Renal cortex interstitium (tissue), 11 donors: ENCODE results near the gene GRB2. TPM values are rescaled to one million over a fixed set of nuclear protein-coding genes. Genes with fewer than 3 reads are reported as not detected.
A peak's percentile ranks its signal among the peaks of the same experiment; 100 is the strongest.
"Not testable (repeated sequence)": the region's sequence is repeated elsewhere in the genome, so short reads cannot be mapped to it uniquely, and the experiment has no call there.

Experiments used
- DNase-seq, 11 donors: peaks; one replicate each; pipeline ENCODE4 v3.0.0-alpha.2; 2013; ENCODE audit warnings: low read depth in 9 of 11, low spot score in 4 of 11; ENCODE audit errors: extremely low read depth in 1 of 11
- polyA plus RNA-seq, 3 donors: library from polyadenylated mRNA; unstranded; fragments of 120-200 nt; gene quantifications; one replicate each; pipeline ENCODE4 v1.2.1, GENCODE V29; 2013; ENCODE audit not compliant: insufficient read length in 3 of 3

Gene GRB2
- polyA plus RNA-seq, 3 donors = 94.8 to 103 (median 102) TPM

DNA sequence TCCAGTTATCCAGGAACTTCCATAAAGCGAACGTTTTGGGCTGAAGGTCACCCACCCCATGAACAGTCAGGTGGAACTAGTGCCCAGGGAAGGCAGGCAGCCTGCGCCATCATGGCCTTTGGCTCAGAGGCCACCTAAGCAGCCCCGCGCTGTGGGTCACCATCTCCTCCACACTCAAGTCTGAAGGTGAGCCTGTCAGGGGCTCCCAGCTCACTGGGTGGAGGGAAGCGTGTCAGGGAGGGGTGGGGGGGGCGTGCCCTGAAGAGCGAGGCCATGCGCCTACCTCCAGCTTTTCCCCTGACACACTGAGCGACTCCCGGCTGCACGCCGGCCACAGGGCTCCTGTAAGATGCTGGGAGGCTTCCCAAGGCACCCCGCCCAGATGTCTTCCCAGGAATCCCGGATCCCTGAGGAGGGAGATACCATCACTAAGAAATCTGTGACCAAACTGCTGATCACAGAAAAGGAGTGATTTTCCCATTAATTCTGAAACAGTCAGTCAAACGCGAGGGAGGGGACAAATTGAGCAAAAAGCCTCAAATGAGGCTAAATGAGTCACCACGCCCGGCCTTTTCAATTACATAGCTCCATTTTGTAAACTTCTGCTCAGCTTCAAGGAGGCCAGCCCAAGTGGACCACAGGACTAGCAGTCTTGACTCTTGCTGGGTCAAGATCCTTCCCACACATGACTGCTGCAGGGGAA lies 89.8 kb downstream of the GRB2 start:
- DNase-seq = no peak

DNA sequence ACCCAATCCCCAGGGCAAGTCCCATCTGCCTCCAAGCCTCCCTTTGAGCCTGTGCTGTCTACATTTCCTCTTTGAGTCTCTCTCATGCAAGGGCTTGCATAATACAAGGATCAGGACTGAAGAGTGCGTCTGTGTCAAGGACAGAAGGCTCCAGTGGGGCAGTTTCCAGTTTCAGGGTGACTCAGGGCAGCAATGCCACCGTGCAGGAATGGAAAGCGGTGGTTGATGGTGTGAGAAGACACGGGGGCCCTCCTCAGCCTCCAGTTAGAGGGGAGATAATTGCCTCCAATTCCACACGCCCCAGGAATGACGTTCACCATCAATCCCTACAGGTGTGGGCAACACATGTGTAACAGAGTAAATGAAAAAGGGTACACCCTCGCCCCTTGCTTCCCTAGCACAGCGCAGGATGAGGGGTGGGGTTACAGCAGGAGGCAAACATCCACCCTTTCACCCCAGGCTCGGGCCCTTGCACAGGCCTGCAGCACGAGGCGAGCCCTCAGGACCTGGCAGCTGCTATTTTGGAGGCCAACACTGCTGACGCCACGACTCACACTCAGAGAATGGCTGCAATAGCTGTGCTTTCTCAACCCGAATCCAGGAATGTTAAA lies 91.4 kb downstream of the GRB2 start:
- DNase-seq = no peak

DNA sequence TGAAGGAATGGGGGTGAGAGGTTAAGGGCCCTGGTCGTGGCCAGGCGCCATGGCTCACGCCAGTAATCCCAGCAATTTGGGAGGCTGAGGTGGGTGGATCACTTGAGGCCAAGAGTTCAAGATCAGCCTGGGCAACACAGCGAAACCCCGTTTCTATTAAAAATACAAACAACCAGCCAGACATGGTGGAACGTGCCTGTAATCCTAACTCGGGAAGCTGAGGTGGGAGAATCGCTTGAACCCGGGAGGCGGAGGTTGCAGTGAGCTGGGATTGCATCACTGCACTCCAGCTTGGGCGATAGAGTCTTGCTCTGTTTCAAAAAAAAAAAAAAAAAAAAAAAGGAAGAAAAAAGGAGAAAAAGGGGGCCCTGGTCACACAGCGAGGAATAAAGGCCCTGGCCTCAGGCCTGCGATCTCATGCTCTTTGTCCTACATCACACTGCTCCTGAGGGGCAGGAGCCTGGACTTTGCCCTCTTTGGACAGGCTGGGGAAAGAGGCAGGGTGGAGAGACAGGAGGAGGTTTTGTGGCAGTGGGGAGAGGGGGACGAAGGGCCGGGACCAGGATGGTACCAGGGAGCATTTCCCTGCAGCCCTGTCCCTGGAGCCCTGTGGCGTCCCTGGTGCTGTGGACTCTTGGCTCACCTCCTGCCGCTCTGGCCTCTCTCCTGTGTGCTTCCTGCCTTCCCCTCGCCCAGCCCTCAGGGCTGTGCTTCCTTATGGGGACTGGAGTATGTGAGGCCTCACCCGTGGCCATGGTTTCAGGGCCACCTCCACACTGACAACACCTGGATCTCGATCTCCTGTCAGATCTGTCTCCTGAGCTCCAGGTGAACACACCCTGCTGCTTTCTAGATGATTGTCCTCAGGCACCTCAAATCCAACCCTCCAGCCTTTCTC lies 96.5 kb downstream of the GRB2 start:
- no peak for DNase-seq

DNA sequence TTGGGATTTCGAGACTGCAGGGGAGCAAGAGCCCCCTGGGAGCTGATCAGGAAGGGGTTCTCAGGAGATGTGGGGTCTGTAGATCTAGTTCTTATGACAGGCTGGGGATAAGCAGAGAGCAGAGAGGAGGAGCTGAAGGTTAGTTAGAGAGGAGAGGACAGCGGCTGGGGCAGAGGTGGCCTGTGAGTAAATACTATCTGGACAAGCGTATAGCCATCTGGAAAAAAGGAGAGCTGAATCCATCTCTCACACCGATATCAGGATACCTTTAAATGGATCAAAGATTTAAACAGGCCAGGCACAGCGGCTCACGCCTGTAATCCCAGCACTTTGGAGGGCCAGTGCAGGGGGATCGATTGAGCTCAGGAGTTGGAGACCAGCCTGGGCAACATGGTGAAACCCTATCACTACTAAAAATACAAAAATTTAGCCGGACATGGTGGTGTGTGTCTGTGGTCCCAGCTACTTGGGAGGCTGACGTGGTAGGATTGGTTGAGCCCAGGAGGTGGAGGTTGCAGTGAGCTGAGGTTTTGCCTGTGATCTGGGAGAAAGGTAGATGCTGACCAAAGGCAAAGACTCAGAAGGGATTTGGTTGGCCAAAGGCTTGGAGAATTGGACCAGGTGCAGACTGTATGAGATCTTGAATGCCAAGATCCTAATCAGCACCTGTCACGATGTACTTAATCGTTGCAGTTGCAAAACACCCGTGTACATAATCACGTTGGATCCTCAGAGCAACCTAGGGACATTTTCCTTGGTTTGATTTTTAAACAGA lies 97.3 kb downstream of the GRB2 start:
- no peak for DNase-seq

DNA sequence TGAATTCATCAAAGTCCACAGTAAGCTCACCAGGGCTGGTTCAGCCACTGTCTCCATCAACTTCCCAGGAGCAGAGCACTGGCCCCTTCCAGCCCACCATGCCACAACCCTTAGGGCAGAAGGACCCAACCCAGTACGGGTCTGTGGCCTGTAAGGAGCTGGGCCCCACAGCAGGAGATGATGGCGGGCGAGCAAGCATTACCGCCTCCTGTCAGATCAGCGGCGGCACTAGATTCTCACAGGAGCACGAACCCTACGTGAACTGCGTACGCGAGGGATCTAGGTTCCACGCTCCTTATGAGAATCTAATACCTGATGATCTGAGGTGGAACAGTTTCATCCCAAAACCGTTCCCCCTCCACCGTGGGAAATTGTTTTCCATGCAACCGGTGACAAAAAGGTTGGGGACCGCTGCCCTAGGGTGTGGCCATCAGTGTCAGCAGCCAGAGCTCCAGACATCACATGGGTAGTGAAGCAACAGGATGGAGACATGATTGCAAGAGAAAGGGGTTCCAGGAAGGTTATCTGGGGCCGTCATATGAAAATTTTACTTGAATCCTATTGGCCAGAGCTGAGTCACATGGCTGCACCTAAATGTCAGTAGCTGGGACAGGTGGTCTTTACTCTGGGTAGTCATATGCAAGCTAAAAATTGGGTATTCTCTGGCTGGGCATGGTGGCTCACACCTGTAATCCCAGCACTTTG lies 103.8 kb downstream of the GRB2 start:
- no peak for DNase-seq

DNA sequence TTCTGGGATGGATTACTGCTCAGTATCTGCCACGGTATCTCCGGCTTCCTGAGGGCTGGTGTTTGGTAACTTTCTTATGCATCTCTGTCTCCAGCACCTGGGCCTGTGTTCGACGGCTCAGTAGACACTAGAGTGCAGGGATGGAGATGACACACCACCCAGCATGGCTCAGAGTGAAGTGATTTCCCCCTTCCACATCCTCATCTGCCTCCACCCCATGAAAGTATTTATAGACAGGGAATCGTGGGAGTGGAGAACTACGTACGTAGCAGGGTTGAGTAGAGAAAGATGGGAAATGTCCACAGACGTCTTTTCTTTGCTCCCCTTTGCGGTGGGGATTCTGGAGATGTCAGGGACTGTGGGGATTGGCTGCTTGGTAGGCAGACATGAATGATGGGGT lies 104.4 kb downstream of the GRB2 start:
- no peak for DNase-seq

DNA sequence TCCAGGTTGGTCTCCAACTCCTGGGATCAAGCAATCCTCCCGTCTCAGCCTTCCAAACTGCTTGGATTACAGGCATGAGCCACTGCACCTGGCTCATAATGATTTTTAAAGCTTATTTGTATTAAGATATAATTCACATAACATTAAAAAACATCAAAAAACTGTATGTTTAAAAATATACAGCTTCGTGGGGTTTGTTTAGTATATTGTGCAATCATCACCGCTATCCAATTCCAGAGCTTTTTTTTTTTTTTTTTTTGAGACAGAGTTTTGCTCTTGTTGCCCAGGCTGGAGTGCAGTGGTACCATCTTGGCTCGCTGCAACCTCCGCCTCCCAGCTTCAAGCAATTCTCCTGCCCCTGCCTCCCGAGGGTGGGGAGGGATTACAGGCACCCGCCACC lies 105.2 kb downstream of the GRB2 start:
- no peak for DNase-seq

DNA sequence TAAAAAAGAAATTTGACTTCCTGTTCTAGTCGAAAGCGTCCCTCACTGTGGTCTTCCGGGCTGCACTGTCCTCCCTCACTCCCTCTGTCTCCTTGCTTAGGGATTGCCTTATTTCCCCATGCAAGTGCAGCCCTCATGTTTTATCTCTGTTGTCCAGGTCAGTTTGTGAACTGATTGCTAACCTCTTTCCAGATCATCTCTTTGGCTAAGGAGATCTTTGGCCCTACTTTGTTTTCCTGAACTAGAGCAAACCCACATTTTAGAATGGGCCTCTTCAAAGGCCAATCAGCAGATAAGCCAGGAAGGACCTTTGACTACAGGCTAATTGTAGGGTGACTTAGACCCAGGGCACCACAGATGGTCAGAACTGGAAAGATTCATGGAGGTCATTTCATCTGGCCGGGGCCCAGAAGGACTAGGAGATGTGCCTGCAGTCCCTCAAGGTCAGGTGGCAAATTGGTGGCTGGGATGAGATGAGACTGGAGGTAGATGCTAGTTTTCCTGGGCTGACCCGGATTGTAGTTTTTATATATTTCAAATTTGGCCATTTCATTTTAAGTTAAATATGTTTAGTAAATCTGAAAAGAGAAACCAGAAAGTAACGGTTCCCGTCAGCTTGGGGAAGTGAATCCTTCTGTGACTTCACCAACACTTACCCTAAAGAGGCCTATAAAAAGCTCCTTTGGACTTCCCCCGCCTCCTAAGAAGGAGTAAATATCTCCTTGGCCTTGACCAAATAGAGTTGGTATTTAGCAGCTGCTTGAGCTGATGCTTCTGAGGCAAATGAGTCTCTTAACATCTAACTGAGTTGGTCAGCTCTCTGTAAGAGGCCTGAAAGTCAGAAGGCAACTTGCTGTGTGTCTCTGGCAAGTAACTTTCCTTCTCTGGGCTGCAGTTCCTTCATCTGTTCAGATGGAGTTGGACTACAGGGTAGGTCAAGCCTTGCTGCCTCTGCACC lies 110.0 kb downstream of the GRB2 start:
- DNase-seq = no peak

DNA sequence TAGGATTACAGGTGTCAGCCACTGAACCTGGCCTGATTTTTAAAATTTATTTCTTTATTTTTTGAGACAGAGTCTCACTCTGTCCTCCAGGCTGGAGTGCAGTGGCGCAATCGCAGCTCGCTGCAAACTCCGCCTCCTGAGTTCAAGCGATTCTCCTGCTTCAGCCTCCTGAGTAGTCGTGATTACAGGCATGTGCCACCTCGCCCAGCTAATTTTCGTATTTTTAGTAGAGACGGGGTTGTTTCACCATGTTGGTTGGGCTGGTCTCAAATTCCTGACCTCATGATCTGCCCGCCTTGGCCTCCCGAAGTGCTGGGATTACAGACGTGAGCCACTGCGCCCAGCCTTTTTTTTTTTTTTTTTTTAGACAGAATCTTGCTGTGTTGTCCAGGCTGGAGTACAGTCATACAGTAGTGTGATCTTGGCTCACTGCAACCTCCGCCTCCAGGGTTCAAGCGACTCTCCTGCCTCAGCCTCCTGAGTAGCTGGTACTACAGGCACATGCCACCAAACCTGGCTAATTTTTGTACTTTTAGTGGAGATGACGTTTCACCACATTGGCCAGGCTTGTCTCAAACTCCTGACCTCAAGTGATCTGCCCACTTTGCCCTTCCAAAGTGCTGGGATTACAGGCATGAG lies 112.5 kb downstream of the GRB2 start:
- not testable (repeated sequence) for DNase-seq

DNA sequence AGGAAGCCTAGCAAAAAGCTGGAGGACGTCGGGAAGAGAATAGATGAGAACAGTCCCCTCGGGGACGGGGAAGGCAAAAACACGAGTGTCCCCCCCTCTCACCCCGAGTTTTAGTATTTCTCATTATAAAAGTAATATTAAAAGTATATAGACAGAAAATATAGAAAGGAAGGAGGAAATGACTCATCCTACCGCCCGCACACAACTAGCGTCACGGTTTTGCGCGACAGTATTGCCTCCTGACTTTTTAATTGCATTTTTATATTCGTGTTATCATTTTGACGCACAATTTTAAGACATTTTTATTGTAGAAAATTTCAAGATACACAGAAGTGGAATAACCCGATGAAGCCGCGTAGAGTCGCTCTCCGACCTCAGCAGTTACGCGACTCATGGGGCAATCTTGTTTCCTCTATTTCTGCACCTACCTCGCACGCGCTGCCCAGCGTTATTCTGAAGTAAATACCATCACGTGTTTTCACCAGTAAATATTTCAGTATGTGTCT lies 115.6 kb downstream of the GRB2 start:
- DNase-seq = peak in 8 of 11 donors; percentile 19 to 37 (median 25)

DNA sequence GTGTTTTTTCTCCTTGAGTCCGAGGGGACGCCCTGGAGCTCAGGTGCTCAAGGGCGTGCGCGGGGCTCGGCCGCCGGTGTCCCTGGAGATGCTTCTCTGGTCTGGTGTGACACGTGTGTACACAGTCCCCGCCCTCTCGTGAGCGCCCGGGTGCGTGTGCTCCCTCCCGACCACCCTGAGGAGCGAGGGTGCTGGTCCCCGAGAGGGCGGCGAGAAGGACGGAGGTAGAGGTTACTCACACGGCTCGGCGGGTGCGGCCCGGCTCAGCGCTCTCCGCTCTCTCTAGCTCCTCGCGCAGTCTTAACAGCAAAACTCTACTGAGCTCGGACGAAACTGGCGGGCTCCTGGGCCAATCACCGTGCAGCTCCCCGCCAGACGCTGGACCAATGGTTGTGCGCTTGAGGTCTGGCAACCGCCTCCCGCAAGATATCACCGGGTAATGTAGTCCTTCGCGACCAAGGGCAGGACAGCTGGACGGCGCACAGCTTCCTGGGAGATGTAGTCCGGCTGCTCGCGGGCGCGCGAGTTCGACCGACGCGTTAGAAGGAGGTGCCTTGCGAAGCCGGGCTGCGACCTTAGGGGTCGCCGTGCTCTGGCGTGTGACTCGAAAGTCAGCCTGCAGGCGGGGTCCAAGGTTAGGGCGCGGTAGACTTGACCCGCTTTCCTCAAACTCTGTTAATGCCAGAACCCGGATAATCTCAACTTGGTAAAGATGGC lies 116.2 kb downstream of the GRB2 start, which contains the start of gene SLC25A19:
Gene SLC25A19, minus strand, starts transcription at position 319 of the 717 bp plus-strand sequence. CDS start 2,669 bp downstream, outside the sequence.
- DNase-seq = peak; percentile 90 to 98 (median 95)

DNA sequence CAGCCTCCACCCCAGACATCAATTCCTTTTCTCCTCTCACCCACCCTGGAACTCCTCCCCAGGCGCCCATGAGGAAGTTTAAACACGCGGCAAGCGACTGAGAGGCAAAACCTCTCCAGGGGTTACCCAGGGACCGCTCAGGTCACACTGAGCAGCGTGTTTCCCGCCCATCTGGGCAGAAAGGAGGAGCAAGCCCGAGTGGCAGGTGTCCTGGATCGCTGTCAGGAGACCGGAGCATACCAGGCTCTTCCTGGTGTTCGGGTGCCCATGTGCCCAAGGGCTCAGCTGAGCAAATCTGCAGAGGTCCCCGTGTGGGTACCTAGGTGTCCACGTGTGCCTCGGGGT lies 116.7 kb downstream of the GRB2 start:
- DNase-seq = no peak

DNA sequence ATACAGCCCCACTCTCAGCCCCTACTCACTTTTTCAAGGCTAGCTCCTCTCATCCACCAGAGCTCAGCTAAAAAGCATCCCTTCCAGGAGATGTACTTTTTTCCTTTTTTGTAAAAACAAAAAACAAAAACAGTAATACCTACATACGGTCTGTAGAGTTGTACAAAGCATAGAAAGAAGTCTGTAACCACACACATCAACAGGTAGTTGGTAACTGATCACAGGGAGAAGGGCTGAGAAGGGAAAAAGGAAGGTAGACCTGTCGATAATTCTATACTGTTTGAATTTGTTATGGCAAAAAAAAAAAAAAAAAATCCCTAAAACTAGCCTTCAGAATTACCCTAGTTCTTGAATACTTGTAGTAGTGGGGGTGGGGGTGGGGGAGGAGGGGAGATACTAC lies 117.1 kb downstream of the GRB2 start:
- DNase-seq = no peak

DNA sequence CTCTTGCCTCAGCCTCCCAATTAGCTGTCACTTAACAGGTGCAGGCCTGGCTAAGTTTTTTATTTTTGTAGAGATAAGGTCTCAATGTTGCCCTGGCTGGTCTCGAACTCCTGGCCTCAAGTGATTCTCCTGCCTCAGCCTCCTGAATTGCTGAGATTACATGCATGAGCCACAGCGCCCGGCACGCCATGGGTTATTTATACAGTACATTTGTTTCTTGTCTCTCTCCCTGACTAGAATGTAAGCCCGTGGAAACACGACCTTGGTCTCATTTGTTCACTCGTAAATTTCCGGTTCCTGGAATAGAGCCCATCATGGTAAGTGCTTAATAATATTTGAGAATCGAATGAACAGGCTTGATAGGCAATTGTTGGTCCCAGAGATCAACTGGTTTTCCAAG lies 118.3 kb downstream of the GRB2 start:
- no peak for DNase-seq

DNA sequence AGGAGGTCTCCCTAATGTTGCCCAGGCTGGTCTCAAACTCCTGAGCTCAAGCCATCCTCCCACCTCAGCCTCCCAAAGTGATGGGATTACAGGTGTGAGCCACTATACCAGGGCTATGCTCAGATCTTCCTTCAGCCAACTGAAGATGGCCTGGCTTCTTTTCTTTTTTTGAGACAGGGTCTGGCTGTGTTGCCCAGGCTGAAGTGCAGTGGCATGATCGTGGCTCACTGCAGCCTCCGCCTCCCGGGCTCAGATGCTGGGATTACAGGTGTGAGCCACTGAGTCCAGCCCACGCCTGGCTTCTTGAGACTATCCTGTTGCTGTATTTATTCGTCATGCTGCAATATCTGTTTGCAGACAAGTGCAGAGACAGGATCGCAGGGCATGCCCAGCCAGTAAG lies 120.4 kb downstream of the GRB2 start:
- DNase-seq = no peak

DNA sequence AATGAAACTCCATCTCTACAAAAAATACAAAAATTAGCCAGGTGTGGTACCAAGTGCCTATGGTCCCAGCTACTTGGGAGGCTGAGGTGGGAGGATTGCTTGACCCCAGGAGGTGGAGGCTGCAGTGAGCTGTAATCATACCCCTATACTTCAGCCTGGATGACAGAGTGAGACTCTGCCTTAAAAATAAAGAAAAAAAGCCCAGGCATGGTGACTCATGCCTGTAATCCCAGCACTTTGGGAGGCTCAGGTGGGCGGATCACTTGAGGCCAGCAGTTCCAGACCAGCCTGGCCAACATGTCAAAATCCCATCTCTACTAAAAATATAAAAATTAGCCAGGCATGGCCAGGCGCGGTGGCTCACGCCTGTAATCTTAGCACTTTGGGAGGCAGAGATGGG lies 125.3 kb downstream of the GRB2 start:
- DNase-seq = not testable (repeated sequence)
